GM18861 (cell line): ENCODE data around the gene ACTR10.
A peak's percentile ranks its signal among the peaks of the same experiment; 100 is the strongest.

Source experiments
- ATAC-seq: cut with Tn5 transposase; IDR thresholded peaks from one replicate; pipeline ENCODE4 v1.9.1; 2021; ENCODE audit not compliant: unreplicated experiment

Gene ACTR10

GRCh38 chr14:58199726-58200479 lies at the start of gene ACTR10:
ACTR10 (plus strand) TSS chr14:58200149; CDS start chr14:58200218, 69 bp downstream.
- ATAC-seq, result peak; percentile 93

- ATAC-seq, result no peak
Observed at GRCh38 chr14:58150243-58150805, 49.6 kb upstream of the ACTR10 start.

GRCh38 chr14:58151133-58152013 lies 48.6 kb upstream of the ACTR10 start:
- no peak for ATAC-seq

GRCh38 chr14:58152014-58152857 lies 47.7 kb upstream of the ACTR10 start, which contains the start of gene ARMH4:
ARMH4 (minus strand) TSS chr14:58152213; CDS start chr14:58139358, 12,855 bp downstream.
- peak; percentile 88 for ATAC-seq

- ATAC-seq, result no peak
Observed at GRCh38 chr14:58160561-58160960, 39.4 kb upstream of the ACTR10 start.

GRCh38 chr14:58166005-58166983 lies 33.7 kb upstream of the ACTR10 start:
- ATAC-seq, result no peak

GRCh38 chr14:58167057-58167456 lies 32.9 kb upstream of the ACTR10 start:
- no peak for ATAC-seq

- no peak for ATAC-seq
Observed at GRCh38 chr14:58167891-58168290, 32.1 kb upstream of the ACTR10 start.

GRCh38 chr14:58171090-58171489 lies 28.9 kb upstream of the ACTR10 start:
- ATAC-seq, result peak; percentile 80

- no peak for ATAC-seq
Observed at GRCh38 chr14:58177125-58177524, 22.8 kb upstream of the ACTR10 start.

GRCh38 chr14:58189176-58189575 lies 10.8 kb upstream of the ACTR10 start:
- no peak for ATAC-seq

- no peak for ATAC-seq
Observed at GRCh38 chr14:58191763-58192601, 8.0 kb upstream of the ACTR10 start.

GRCh38 chr14:58193542-58193941 lies 6.4 kb upstream of the ACTR10 start:
- ATAC-seq, result no peak

GRCh38 chr14:58196198-58196597 lies 3.8 kb upstream of the ACTR10 start:
- no peak for ATAC-seq

- no peak for ATAC-seq
Observed at GRCh38 chr14:58198086-58198485, 1.9 kb upstream of the ACTR10 start.

GRCh38 chr14:58200480-58200841 lies 512 bp downstream of the ACTR10 start:
- no peak for ATAC-seq

- no peak for ATAC-seq
Observed at GRCh38 chr14:58200846-58201245, 897 bp downstream of the ACTR10 start.

- no peak for ATAC-seq
Observed at GRCh38 chr14:58213176-58213575, 13.2 kb downstream of the ACTR10 start.
